PC-3 (cell line): ENCODE measurements around the gene S100A7A.

ENCODE experiments used
- EZH2 ChIP-seq: fragments of 300-600 bp; sonication (generic); IDR thresholded peaks from one replicate; pipeline ENCODE4 v1.6.1; 2017; ENCODE audit warnings: antibody characterized with exemption, mild to moderate bottlenecking, low read length; ENCODE audit not compliant: unreplicated experiment
- TF ChIP-seq, protein P1 (sequence below): fragments of 300-600 bp; sonication (generic); conservative IDR thresholded peaks from 2 replicates; pipeline ENCODE4 v1.5.1; 2017; ENCODE audit warnings: antibody characterized with exemption, low read depth, mild to moderate bottlenecking, low read length

DNA sequence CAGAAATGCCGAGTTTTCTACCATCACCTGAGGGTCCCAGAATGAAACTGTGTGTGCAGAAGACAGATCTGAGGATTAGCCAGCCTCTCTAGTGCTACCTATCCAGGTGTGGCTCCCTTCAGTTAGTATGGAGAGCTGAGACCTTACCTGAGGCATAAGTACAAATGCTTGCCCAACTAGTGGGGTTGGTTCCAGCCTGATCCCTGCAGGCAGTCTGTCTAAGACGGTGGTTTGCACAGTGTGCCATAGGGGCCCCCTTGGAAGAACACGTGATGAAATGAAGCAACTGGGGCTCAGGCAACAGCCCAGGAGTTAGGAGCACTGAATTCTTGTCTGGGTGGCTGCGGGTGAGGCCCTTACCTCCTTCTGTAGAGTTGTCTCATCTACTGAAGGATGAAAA is 15.6 kb downstream of the S100A7A start:
- TF ChIP-seq, protein P1, sequence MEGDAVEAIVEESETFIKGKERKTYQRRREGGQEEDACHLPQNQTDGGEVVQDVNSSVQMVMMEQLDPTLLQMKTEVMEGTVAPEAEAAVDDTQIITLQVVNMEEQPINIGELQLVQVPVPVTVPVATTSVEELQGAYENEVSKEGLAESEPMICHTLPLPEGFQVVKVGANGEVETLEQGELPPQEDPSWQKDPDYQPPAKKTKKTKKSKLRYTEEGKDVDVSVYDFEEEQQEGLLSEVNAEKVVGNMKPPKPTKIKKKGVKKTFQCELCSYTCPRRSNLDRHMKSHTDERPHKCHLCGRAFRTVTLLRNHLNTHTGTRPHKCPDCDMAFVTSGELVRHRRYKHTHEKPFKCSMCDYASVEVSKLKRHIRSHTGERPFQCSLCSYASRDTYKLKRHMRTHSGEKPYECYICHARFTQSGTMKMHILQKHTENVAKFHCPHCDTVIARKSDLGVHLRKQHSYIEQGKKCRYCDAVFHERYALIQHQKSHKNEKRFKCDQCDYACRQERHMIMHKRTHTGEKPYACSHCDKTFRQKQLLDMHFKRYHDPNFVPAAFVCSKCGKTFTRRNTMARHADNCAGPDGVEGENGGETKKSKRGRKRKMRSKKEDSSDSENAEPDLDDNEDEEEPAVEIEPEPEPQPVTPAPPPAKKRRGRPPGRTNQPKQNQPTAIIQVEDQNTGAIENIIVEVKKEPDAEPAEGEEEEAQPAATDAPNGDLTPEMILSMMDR: no peak
- TF ChIP-seq EZH2: no peak
